Neural cell (in vitro differentiated cells): ENCODE data around the gene TLE1. TPM values are rescaled to one million over a fixed set of nuclear protein-coding genes. Genes with fewer than 3 reads are reported as not detected.

ENCODE experiments used
- H2AFZ ChIP-seq: fragments of 200-600, 300-800 bp; sonication (generic), shearing (Covaris generic); 2 replicates; pipeline ENCODE4 v1.6.0; 2014; ENCODE audit warnings: low read depth, mild to moderate bottlenecking, antibody characterized with exemption, low read length, moderate library complexity
- H3F3A ChIP-seq: fragments of 200-600 bp; shearing (Covaris generic); 2 replicates; pipeline ENCODE4 v1.6.1; 2016; ENCODE audit warnings: mild to moderate bottlenecking, moderate library complexity, mixed read lengths, antibody characterized with exemption, low read length; ENCODE audit not compliant: insufficient read depth, poor library complexity, severe bottlenecking
- H3K27ac ChIP-seq: fragments of 200-600, 300-800 bp; sonication (generic), shearing (Covaris generic); 2 replicates; pipeline ENCODE4 v1.5.1; 2014; ENCODE audit warnings: mild to moderate bottlenecking, low read length, moderate library complexity
- H3K27me3 ChIP-seq: fragments of 300-800, 200-600 bp; sonication (generic), shearing (Covaris generic); 2 replicates; pipeline ENCODE4 v1.6.0; 2014; ENCODE audit warnings: mild to moderate bottlenecking, low read depth, low read length, moderate library complexity; ENCODE audit not compliant: insufficient read depth
- H3K36me3 ChIP-seq: fragments of 300-800, 200-600 bp; sonication (generic), shearing (Covaris generic); 2 replicates; pipeline ENCODE4 v1.5.1; 2014; ENCODE audit warnings: mild to moderate bottlenecking, antibody characterized with exemption, low read length, moderate library complexity; ENCODE audit not compliant: insufficient read depth
- H3K4me2 ChIP-seq: fragments of 300-800, 200-600 bp; sonication (generic), shearing (Covaris generic); 2 replicates; pipeline ENCODE4 v1.6.0; 2014; ENCODE audit warnings: mild to moderate bottlenecking, low read length
- H3K4me3 ChIP-seq: fragments of 300-800, 200-600 bp; sonication (generic), shearing (Covaris generic); 2 replicates; pipeline ENCODE4 v1.5.1; 2014; ENCODE audit warnings: mild to moderate bottlenecking, low read length, moderate library complexity
- H3K79me2 ChIP-seq: fragments of 200-600 bp; shearing (Covaris generic); replicated peaks from 2 replicates; pipeline ENCODE4 v1.6.0; 2014; ENCODE audit warnings: mild to moderate bottlenecking, low read length, moderate library complexity; ENCODE audit not compliant: insufficient read depth
- H3K9ac ChIP-seq: fragments of 300-800, 200-600 bp; sonication (generic), shearing (Covaris generic); 2 replicates; pipeline ENCODE4 v1.6.1; 2016; ENCODE audit warnings: mild to moderate bottlenecking, low read length, mixed read lengths
- H3K9me2 ChIP-seq: fragments of 200-600 bp; shearing (Covaris generic); 2 replicates; pipeline ENCODE4 v1.6.1; 2016; ENCODE audit warnings: mild to moderate bottlenecking, low read length, mixed read lengths; ENCODE audit not compliant: insufficient read depth
- H3K9me3 ChIP-seq: fragments of 200-600, 300-800 bp; sonication (generic), shearing (Covaris generic); 2 replicates; pipeline ENCODE4 v1.6.1; 2016; ENCODE audit warnings: mild to moderate bottlenecking, mixed run types, low read length, moderate library complexity, mixed read lengths
- H4K20me1 ChIP-seq: fragments of 200-600 bp; shearing (Covaris generic); 2 replicates; pipeline ENCODE4 v1.6.1; 2016; ENCODE audit warnings: mild to moderate bottlenecking, mixed run types; ENCODE audit not compliant: insufficient read depth
- EP300 ChIP-seq: fragments of 450-650 bp; conservative IDR thresholded peaks from 2 replicates; pipeline ENCODE4 v1.6.1; 2014; ENCODE audit warnings: antibody characterized with exemption, mild to moderate bottlenecking, moderate library complexity; ENCODE audit not compliant: poor library complexity, severe bottlenecking
- EZH2 ChIP-seq: fragments of 200-600, 300-800 bp; shearing (Covaris generic), sonication (generic); IDR thresholded peaks from 2 replicates; pipeline ENCODE4 v1.6.1; 2014; ENCODE audit warnings: antibody characterized with exemption, low read length, borderline replicate concordance, mild to moderate bottlenecking; ENCODE audit not compliant: insufficient read depth, poor library complexity, severe bottlenecking
- MXI1 ChIP-seq: fragments of 450-650 bp; conservative IDR thresholded peaks from 2 replicates; pipeline ENCODE4 v1.6.1; 2014; ENCODE audit warnings: antibody characterized with exemption, mild to moderate bottlenecking; ENCODE audit not compliant: poor library complexity, severe bottlenecking
- POLR2AphosphoS5 ChIP-seq: IDR thresholded peaks from 2 replicates; pipeline ENCODE4 v1.6.1; 2012
- RAD21 ChIP-seq: fragments of 450-650 bp; conservative IDR thresholded peaks from 2 replicates; pipeline ENCODE4 v1.6.1; 2014; ENCODE audit warnings: antibody characterized with exemption, mild to moderate bottlenecking, moderate library complexity
- SMC3 ChIP-seq: fragments of 450-650 bp; conservative IDR thresholded peaks from 2 replicates; pipeline ENCODE4 v1.6.1; 2014; ENCODE audit warnings: antibody characterized with exemption, mild to moderate bottlenecking, moderate library complexity; ENCODE audit not compliant: poor library complexity
- TAF1 ChIP-seq: IDR thresholded peaks from 2 replicates; pipeline ENCODE4 v1.6.1; 2012; ENCODE audit warnings: low read depth
- polyA plus RNA-seq: library from polyadenylated mRNA; depleted of rRNA; stranded (reverse); fragments of >200 nt; gene quantifications from 2 replicates; pipeline ENCODE4 v1.2.3, GENCODE V29; 2014
- TF ChIP-seq, protein P1 (sequence below): fragments of 450-650 bp; IDR thresholded peaks from 2 replicates; pipeline ENCODE4 v1.5.1; 2014; ENCODE audit warnings: antibody characterized with exemption, mild to moderate bottlenecking, moderate library complexity; ENCODE audit not compliant: poor library complexity, severe bottlenecking
- TF ChIP-seq, protein P2 (sequence below): IDR thresholded peaks from 2 replicates; pipeline ENCODE4 v1.6.1; 2012; ENCODE audit warnings: borderline replicate concordance

TLE1 gene
- polyA plus RNA-seq, 1 donor from 2014 or later, result 93.6 TPM

DNA sequence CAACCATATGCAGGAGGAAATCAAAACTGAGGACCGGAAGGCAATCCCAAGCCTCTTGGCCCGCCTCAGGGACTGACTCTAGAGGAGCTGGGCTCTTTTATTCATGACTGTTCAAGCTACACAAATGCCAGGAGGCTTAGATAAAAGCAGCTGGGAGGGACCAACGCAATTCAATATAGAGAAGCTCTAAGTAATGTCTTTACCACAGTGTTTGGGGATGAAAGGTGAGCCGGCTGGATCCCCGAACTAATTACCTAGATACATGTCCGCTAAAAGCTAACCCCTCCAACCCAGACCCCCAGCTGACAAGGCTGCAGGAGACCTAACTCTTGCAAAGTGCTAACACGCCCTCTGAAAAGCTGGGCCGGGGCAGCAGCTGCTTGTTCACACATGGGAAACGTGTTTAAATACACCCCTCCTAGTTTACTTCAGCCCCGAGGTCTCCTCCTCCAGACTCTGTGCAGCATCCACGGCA, 67.5 kb downstream of the TLE1 start:
- Histone ChIP-seq H3K27me3 (no peaks in the 10 kb centered on the region), H3K36me3 (no peaks in the 10 kb centered on the region), H3K4me2 (no peak overlapping the region), H3F3A (peaks cover 6% of the 10 kb centered on the region), H3K9me2 (no peaks in the 10 kb centered on the region), H3K9ac (no peak overlapping the region), H3K27ac (no peak overlapping the region), H3K9me3 (no peaks in the 10 kb centered on the region), H2AFZ (no peak overlapping the region), H3K79me2 (no peaks in the 10 kb centered on the region), H4K20me1 (no peaks in the 10 kb centered on the region), H3K4me3 (no peak overlapping the region)
- no peak for TF ChIP-seq SMC3

DNA sequence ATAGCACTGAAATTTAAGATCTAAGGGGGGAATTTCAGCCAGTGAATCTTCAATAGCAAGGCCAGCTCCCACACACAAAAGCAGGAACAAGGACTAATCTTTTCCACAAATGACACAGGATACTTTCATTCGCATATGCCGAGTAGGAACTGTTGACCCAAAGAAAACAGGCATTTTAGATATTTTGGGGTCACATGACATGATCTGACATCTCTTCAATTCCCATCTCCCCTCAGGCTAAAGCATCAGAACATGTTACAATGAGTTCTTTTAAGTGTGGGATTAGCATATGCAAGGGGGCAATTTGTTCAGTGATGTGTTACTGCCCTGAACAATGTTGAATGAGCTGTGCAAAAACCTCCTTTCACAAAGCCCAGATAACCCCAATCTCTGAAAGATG, 68.2 kb downstream of the TLE1 start:
- H3K36me3 ChIP-seq, result no peaks in the 10 kb centered on the region
- H3K9me3 ChIP-seq, result no peaks in the 10 kb centered on the region
- H3K27me3 ChIP-seq, result no peaks in the 10 kb centered on the region
- H3K4me3 ChIP-seq, result no peak overlapping the region
- H3K79me2 ChIP-seq, result no peaks in the 10 kb centered on the region
- H3K27ac ChIP-seq, result no peak overlapping the region
- no peaks in the 10 kb centered on the region for H4K20me1 ChIP-seq
- no peak overlapping the region for H2AFZ ChIP-seq
- H3K9ac ChIP-seq, result no peak overlapping the region
- H3K9me2 ChIP-seq, result no peaks in the 10 kb centered on the region
- TF ChIP-seq RAD21 (no peak), POLR2AphosphoS5 (no peak), EP300 (no peak), MXI1 (no peak)
- TF ChIP-seq, protein P1, sequence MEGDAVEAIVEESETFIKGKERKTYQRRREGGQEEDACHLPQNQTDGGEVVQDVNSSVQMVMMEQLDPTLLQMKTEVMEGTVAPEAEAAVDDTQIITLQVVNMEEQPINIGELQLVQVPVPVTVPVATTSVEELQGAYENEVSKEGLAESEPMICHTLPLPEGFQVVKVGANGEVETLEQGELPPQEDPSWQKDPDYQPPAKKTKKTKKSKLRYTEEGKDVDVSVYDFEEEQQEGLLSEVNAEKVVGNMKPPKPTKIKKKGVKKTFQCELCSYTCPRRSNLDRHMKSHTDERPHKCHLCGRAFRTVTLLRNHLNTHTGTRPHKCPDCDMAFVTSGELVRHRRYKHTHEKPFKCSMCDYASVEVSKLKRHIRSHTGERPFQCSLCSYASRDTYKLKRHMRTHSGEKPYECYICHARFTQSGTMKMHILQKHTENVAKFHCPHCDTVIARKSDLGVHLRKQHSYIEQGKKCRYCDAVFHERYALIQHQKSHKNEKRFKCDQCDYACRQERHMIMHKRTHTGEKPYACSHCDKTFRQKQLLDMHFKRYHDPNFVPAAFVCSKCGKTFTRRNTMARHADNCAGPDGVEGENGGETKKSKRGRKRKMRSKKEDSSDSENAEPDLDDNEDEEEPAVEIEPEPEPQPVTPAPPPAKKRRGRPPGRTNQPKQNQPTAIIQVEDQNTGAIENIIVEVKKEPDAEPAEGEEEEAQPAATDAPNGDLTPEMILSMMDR, result no peak
- H3F3A ChIP-seq, result peaks cover 6% of the 10 kb centered on the region
- H3K4me2 ChIP-seq, result no peak overlapping the region

DNA sequence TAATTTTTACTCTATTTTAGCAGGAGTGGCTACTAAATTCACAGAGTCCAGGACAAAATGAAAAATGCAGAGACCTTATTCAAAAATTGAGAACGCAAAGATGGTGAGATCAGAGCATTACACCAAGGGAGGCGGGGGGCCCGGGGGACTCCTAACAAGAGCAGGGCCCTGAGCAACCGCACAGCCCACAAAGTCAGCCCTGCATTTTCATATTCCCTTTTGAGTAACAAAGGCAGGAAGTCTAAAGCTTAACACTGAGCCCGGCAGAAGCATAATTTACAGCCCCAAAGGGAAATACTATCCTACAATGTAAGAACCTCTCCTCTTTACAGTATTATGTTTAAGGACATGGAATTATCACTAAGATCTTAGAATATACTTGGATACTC, 69.4 kb downstream of the TLE1 start:
- Histone ChIP-seq H3K79me2 (no peaks in the 10 kb centered on the region), H4K20me1 (no peaks in the 10 kb centered on the region), H3K27ac (no peak overlapping the region), H3K4me2 (no peak overlapping the region), H3K36me3 (no peaks in the 10 kb centered on the region), H3K9me2 (no peaks in the 10 kb centered on the region), H3K9ac (no peak overlapping the region), H2AFZ (no peak overlapping the region), H3K9me3 (no peaks in the 10 kb centered on the region), H3F3A (peaks cover under 1% of the 10 kb centered on the region), H3K4me3 (no peak overlapping the region), H3K27me3 (no peaks in the 10 kb centered on the region)
- TF ChIP-seq RAD21 (no peak), SMC3 (no peak), EZH2 (no peak), MXI1 (no peak), TAF1 (no peak), EP300 (no peak), POLR2AphosphoS5 (no peak)
- TF ChIP-seq, protein P2, sequence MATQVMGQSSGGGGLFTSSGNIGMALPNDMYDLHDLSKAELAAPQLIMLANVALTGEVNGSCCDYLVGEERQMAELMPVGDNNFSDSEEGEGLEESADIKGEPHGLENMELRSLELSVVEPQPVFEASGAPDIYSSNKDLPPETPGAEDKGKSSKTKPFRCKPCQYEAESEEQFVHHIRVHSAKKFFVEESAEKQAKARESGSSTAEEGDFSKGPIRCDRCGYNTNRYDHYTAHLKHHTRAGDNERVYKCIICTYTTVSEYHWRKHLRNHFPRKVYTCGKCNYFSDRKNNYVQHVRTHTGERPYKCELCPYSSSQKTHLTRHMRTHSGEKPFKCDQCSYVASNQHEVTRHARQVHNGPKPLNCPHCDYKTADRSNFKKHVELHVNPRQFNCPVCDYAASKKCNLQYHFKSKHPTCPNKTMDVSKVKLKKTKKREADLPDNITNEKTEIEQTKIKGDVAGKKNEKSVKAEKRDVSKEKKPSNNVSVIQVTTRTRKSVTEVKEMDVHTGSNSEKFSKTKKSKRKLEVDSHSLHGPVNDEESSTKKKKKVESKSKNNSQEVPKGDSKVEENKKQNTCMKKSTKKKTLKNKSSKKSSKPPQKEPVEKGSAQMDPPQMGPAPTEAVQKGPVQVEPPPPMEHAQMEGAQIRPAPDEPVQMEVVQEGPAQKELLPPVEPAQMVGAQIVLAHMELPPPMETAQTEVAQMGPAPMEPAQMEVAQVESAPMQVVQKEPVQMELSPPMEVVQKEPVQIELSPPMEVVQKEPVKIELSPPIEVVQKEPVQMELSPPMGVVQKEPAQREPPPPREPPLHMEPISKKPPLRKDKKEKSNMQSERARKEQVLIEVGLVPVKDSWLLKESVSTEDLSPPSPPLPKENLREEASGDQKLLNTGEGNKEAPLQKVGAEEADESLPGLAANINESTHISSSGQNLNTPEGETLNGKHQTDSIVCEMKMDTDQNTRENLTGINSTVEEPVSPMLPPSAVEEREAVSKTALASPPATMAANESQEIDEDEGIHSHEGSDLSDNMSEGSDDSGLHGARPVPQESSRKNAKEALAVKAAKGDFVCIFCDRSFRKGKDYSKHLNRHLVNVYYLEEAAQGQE, result no peak
- TF ChIP-seq, protein P1, result no peak
